Activated CD4-positive, alpha-beta memory T cell treated with anti-CD3 and anti-CD28 coated beads, Interleukin-2, amount 10 ng/mL, durations not matched to agents 7 days and 5 days (primary cell): ENCODE results near the gene BMP7. TPM values are rescaled to one million over a fixed set of nuclear protein-coding genes. Genes with fewer than 3 reads are reported as not detected.
"Not testable (repeated sequence)": the region's sequence is repeated elsewhere in the genome, so short reads cannot be mapped to it uniquely, and the experiment has no call there.

Source experiments
- CTCF ChIA-PET: fragments of 350-600 bp; sonication (Branson Sonifier 250); formaldehyde crosslinking; loops from one replicate; lab custom pipeline; 2021; ENCODE audit warnings: antibody characterized with exemption, inconsistent platforms; lab: Charles Lee
- POLR2A ChIA-PET: fragments of 350-600 bp; sonication (Branson Sonifier 250); formaldehyde crosslinking; loops from one replicate; lab custom pipeline; 2021; ENCODE audit warnings: antibody characterized with exemption; lab: Charles Lee
- DNase-seq: peaks from one replicate; pipeline ENCODE4 v3.0.0-alpha.2; 2020
- H3K27ac Mint-ChIP-seq: one replicate; pipeline ENCODE4 v1.8.0; 2021; ENCODE audit warnings: mild to moderate bottlenecking, mixed read lengths
- H3K27me3 Mint-ChIP-seq: one replicate; pipeline ENCODE4 v1.8.0; 2021; ENCODE audit warnings: mixed read lengths
- H3K36me3 Mint-ChIP-seq: one replicate; pipeline ENCODE4 v1.8.0; 2021; ENCODE audit warnings: low read depth, mixed read lengths
- H3K4me1 Mint-ChIP-seq: one replicate; pipeline ENCODE4 v1.8.0; 2021; ENCODE audit warnings: mixed read lengths
- H3K4me3 Mint-ChIP-seq: one replicate; pipeline ENCODE4 v1.8.0; 2021; ENCODE audit warnings: mild to moderate bottlenecking, mixed read lengths
- H3K9me3 Mint-ChIP-seq: one replicate; pipeline ENCODE4 v1.8.0; 2021; ENCODE audit warnings: mixed read lengths
- total RNA-seq, 2 experiments: library from RNA; stranded (reverse); gene quantifications; one replicate each; pipeline ENCODE4 v1.2.3, GENCODE V29; 2021

The BMP7 gene
- total RNA-seq, 2 experiments from 2014 or later: not detected

- Mint-ChIP-seq H3K36me3 (no peaks in the 10 kb centered on the region), H3K4me3 (no peak overlapping the region), H3K4me1 (no peaks in the 10 kb centered on the region), H3K27ac (no peak overlapping the region), H3K9me3 (no peaks in the 10 kb centered on the region), H3K27me3 (no peaks in the 10 kb centered on the region)
- no peak for DNase-seq
- POLR2A ChIA-PET: no interaction called here
- CTCF ChIA-PET: no interaction called here
Observed at GRCh38 chr20:57160985-57161384, 105.5 kb downstream of the BMP7 start.

DNA sequence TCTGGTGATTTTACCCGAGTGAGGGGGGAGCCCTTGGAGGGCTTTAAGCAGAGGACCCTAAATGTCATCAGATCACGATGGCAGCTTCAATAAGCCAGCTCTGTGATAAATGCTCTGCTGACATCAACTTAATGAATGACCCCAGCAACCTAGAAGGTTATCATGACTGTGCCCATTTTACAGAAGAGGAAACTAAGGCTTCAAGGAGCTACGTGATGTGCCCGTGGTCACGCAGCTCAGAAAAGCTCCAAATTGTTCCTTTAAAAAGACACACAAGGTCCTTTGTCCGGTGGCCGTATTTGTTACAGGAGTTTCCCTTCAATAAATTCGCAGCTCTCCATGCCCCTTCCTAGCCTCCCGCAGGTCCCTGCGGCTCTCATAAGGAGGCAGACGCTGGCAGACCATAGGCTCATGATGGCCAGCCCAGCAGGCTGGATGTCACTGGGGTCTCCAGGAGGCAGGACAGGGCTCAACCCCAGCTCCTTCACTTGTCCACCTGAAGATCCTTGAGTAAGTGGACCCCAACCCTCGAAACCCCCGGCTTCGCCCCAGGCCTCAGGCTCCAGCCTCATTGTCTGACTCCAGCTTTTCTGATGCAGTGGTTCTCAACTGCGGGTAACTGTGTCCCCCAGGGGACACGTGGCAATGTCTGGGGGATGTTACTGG is 106.4 kb downstream of the BMP7 start:
- no peak overlapping the region for H3K4me3 Mint-ChIP-seq
- DNase-seq: no peak
- H3K27me3 Mint-ChIP-seq: no peaks in the 10 kb centered on the region
- POLR2A ChIA-PET: no interaction called here
- CTCF ChIA-PET: no interaction called here
- no peaks in the 10 kb centered on the region for H3K9me3 Mint-ChIP-seq
- no peak overlapping the region for H3K27ac Mint-ChIP-seq
- H3K36me3 Mint-ChIP-seq: no peaks in the 10 kb centered on the region
- H3K4me1 Mint-ChIP-seq: no peaks in the 10 kb centered on the region

DNA sequence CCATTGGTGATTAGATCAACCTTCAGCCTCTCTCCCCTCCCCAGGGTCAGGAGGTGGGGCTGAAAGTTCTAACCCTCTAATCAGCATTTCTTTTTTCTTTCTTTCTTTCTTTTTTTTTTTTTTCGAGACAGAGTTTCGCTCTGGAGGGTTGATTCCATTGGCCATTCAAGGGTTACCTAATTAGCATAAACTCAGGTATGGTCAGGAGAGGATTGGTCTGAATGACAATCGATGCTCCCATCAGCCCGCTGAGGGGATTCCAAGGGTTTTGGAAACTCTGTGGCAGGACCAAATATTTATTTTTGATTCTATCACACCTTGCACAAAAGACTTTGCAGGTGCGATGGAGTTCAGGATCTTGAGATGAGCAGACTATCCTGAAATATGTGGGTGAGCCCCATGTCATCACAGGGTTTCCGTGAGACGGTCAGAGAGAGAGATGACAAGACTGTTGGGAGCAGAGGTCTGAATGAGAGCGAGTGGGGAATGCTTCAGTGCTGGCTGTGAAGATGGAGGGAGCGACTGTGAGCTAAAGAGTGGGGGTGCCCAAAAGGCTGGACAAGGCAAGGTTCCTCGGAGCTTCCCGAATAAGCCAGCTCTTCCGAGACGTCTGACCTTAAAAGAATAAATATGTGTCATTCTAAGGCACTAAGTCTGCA is 107.1 kb downstream of the BMP7 start:
- POLR2A ChIA-PET: no interaction called here
- Mint-ChIP-seq H3K36me3 (no peaks in the 10 kb centered on the region), H3K4me1 (no peaks in the 10 kb centered on the region), H3K4me3 (no peak overlapping the region), H3K9me3 (no peaks in the 10 kb centered on the region), H3K27me3 (no peaks in the 10 kb centered on the region), H3K27ac (no peak overlapping the region)
- DNase-seq: no peak
- CTCF ChIA-PET: no interaction called here

DNA sequence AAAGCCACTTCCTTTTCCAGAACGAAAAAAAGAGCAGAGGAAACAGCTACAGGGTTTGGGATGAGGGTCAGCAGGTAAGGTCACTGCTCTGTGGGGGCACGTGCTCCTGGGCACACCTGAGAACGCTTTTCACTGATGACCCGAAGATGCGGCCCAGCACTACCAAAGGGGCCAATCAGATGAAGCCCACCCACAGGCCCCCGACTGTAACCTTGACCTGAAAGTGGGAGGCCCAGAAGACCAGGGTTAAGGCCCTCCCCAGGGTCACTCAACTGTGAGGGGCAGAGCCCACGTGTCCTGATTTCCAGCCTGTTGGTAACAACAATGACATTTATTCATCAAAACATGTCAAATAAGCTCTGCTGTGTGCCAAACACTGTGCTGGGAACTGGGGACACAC is 108.0 kb downstream of the BMP7 start:
- Mint-ChIP-seq H3K4me1 (no peaks in the 10 kb centered on the region), H3K4me3 (no peak overlapping the region), H3K27ac (no peak overlapping the region), H3K36me3 (no peaks in the 10 kb centered on the region), H3K9me3 (no peaks in the 10 kb centered on the region), H3K27me3 (no peaks in the 10 kb centered on the region)
- CTCF ChIA-PET: no interaction called here
- POLR2A ChIA-PET: no interaction called here
- no peak for DNase-seq

DNA sequence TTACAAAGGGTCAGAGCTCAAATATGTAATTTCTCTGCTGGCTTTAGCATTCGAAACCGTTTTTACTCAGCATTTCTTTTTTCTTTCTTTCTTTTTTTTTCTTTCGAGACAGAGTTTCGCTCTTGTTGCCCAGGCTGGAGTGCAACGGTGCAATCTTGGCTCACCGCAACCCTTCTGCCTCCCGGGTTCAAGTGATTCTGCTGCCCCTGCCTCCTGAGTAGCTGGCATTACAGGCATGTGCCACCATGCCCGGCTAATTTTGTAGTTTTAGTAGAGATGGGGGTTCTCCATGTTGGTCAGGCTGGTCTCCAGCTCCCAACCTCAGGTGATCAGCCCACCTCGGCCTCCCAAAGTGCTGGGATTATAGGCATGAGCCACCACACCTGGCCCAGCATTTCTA is 108.7 kb downstream of the BMP7 start:
- DNase-seq, H3K4me1 Mint-ChIP-seq, H3K27ac Mint-ChIP-seq, H3K9me3 Mint-ChIP-seq, H3K4me3 Mint-ChIP-seq, H3K27me3 Mint-ChIP-seq, POLR2A ChIA-PET, CTCF ChIA-PET, H3K36me3 Mint-ChIP-seq: not testable (repeated sequence)

GRCh38 chr20:57157106-57157691 is 109.2 kb downstream of the BMP7 start:
- no peak for DNase-seq
- Mint-ChIP-seq H3K36me3 (no peaks in the 10 kb centered on the region), H3K27me3 (peaks cover 2% of the 10 kb centered on the region), H3K4me3 (no peak overlapping the region), H3K4me1 (no peaks in the 10 kb centered on the region), H3K27ac (no peak overlapping the region), H3K9me3 (no peaks in the 10 kb centered on the region)
- ChIA-PET POLR2A (no interaction called here), CTCF (no interaction called here)

GRCh38 chr20:57156011-57156729 is 110.3 kb downstream of the BMP7 start:
- Mint-ChIP-seq H3K36me3 (no peaks in the 10 kb centered on the region), H3K27me3 (peaks cover 2% of the 10 kb centered on the region), H3K4me3 (no peak overlapping the region), H3K9me3 (no peaks in the 10 kb centered on the region), H3K27ac (no peak overlapping the region), H3K4me1 (no peaks in the 10 kb centered on the region)
- CTCF ChIA-PET: no interaction called here
- POLR2A ChIA-PET: no interaction called here
- no peak for DNase-seq

- DNase-seq: no peak
- CTCF ChIA-PET: no interaction called here
- H3K4me1 Mint-ChIP-seq: no peaks in the 10 kb centered on the region
Observed at GRCh38 chr20:57155415-57155814, 111.0 kb downstream of the BMP7 start.

DNA sequence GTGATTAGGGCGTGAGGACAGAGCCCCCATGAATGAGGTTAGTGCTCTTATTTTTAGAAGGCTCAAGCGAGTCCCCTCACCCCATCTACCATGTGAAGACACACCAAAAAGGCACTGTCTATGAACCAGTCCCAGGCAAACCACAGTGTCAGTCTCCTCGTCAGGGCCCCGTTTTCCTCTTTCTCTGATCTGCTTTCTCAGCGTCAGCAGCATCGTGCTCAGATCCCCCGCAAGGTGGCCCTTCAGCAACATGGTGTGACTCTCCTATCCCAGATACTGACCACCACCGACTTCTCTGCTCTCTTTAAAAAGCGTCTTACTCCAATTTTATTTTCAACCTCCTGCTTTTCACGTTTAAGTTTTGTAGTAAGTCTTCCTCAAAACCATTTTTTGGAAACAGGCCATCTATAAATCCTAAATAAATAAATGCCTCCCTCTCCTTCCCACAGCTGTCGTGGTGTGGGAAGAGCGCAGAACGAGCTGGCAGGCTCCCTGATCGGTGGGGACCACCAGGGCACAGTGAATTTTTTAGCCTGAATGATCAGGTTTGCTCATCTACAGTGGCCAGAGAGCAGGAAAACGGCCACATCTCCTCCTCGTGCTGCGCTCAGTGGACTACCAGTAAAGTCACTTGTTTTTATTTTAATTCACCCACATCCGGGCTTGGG is 113.1 kb downstream of the BMP7 start:
- H3K36me3 Mint-ChIP-seq: no peaks in the 10 kb centered on the region
- H3K27me3 Mint-ChIP-seq: peaks cover 2% of the 10 kb centered on the region
- no peaks in the 10 kb centered on the region for H3K4me1 Mint-ChIP-seq

More at GRCh38 chr20:57155415-57155814, 111.0 kb downstream of the BMP7 start:
- H3K36me3 Mint-ChIP-seq: no peaks in the 10 kb centered on the region
- no peak overlapping the region for H3K4me3 Mint-ChIP-seq
- no peak overlapping the region for H3K27ac Mint-ChIP-seq
- H3K9me3 Mint-ChIP-seq: no peaks in the 10 kb centered on the region
- POLR2A ChIA-PET: no interaction called here
- peaks cover 2% of the 10 kb centered on the region for H3K27me3 Mint-ChIP-seq

GRCh38 chr20:57152557-57152956 is 113.9 kb downstream of the BMP7 start:
- Mint-ChIP-seq H3K36me3 (no peaks in the 10 kb centered on the region), H3K4me1 (no peaks in the 10 kb centered on the region), H3K4me3 (no peak overlapping the region), H3K9me3 (no peaks in the 10 kb centered on the region), H3K27me3 (peaks cover 2% of the 10 kb centered on the region), H3K27ac (no peak overlapping the region)
- POLR2A ChIA-PET: no interaction called here
- no peak for DNase-seq
- CTCF ChIA-PET: no interaction called here

More for the DNA sequence above, 113.1 kb downstream of the BMP7 start:
- H3K4me3 Mint-ChIP-seq: no peak overlapping the region
- H3K9me3 Mint-ChIP-seq: no peaks in the 10 kb centered on the region
- ChIA-PET POLR2A (no interaction called here), CTCF (no interaction called here)
- no peak for DNase-seq
- no peak overlapping the region for H3K27ac Mint-ChIP-seq

DNA sequence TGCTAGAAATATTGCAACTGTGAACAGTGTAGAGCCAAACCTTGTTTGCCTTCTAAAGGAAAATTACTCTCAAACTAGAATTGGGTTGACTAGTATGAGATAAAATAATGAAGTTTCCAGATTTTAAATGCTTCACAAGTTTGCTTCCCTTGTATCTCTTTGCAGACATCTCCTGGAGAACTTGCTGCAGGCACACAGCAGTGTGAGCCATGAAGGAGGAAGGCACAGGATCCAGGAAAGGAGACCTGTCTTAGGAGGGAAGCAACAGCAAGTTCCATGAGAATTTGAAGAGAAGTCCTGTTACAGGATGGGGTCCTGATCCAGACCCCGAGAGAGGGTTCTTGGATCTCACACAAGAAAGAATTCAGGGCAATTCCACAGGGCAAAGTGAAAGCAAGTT is 115.9 kb downstream of the BMP7 start:
- Mint-ChIP-seq H3K27ac (no peak overlapping the region), H3K27me3 (peaks cover 2% of the 10 kb centered on the region), H3K36me3 (no peaks in the 10 kb centered on the region), H3K9me3 (no peaks in the 10 kb centered on the region), H3K4me3 (no peak overlapping the region), H3K4me1 (peaks cover 2% of the 10 kb centered on the region)
- CTCF ChIA-PET: no interaction called here
- no peak for DNase-seq
- POLR2A ChIA-PET: no interaction called here

DNA sequence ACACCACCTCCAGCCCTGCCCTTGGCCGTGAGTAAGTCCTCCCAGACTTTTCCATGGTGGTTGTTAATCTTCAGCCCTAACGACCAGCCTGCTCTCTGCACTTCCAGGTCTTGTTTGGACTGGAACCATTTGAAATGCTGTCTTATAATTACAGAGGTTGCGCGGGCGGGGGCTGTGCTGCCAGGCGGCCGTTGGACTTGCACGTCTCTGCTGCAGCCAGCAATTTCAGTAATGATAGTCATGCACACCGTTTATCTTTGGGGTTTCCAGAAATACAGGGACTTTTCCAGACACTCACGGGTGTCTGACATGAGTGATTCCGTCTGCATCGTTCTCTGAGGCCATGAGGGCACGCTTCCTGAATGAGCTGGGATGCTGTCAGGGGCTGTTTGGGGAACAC is 118.2 kb downstream of the BMP7 start:
- Mint-ChIP-seq H3K9me3 (no peaks in the 10 kb centered on the region), H3K4me3 (no peak overlapping the region), H3K27me3 (peaks cover under 1% of the 10 kb centered on the region), H3K4me1 (peaks cover 2% of the 10 kb centered on the region), H3K36me3 (no peaks in the 10 kb centered on the region), H3K27ac (no peak overlapping the region)
- DNase-seq: no peak
- ChIA-PET CTCF (no interaction called here), POLR2A (no interaction called here)

- Mint-ChIP-seq H3K27me3 (no peaks in the 10 kb centered on the region), H3K4me3 (no peak overlapping the region), H3K27ac (no peak overlapping the region), H3K36me3 (no peaks in the 10 kb centered on the region), H3K4me1 (peaks cover 2% of the 10 kb centered on the region), H3K9me3 (no peaks in the 10 kb centered on the region)
- POLR2A ChIA-PET: no interaction called here
- DNase-seq: no peak
- CTCF ChIA-PET: no interaction called here
Observed at GRCh38 chr20:57147185-57147584, 119.3 kb downstream of the BMP7 start.
